Measurements from ENCODE around the gene ISCU. TPM values are rescaled to one million over a fixed set of nuclear protein-coding genes. Genes with fewer than 3 reads are reported as not detected.

ISCU gene
- total and polyA plus RNA-seq, 2 donors (not counting 3 experiments of a cell fraction or from before 2014, with no cell fraction given): 74.8 to 78.6 TPM

DNA sequence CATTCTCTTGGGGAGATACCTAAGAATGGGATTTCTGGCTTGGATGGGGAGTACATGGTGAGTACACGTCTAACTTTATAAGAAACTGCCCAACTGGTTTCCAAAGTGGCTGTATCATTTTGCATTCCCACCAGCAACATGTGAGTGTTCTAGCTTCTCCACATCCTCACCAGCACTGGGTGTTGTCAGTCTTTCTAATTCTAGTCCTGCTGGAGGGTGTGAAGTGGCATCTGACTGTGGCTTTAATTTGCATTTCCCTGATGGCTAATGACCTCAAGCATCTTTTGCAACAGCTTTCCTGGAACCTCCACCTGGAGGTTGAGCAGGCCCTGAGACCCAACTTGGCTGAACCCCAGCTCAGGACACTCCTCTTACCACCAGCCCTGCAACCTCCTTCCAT lies 53.5 kb downstream of the ISCU start:
- CTCF ChIA-PET: interaction anchor here (1.1 to 6.3 kb wide), 3 partner anchors 10 to 45 kb away, joined by 3 to 86 read pairs (median 3); no protein-coding TSS in a partner anchor

GRCh38 chr12:108616359-108616758 lies 54.0 kb downstream of the ISCU start:
- H3K27ac ChIP-seq (ENCODE audit: insufficient read depth, low read depth, low read length): no peak overlapping the region
- H4K20me1 ChIP-seq (replicated peaks; ENCODE audit: control insufficient read depth, extremely low read depth, insufficient read depth, low read length): no peaks in the 10 kb centered on the region
- no peaks in the 10 kb centered on the region for H3K9me1 ChIP-seq (replicated peaks; ENCODE audit: control insufficient read depth, extremely low read depth, insufficient read depth, low read length)
- H3K36me3 ChIP-seq (ENCODE audit: control insufficient read depth in 2 of 2, extremely low read depth in 1 of 2, insufficient read depth in 2 of 2, low read length in 2 of 2): no peaks in the 10 kb centered on the region
- H3K9me3 ChIP-seq (replicated peaks; ENCODE audit: control insufficient read depth, insufficient read depth, low read length): no peaks in the 10 kb centered on the region
- CTCF ChIA-PET: interaction anchor here (1.2 to 6.3 kb wide), 7 partner anchors 12 to 51 kb away, joined by 3 to 86 read pairs (median 34); partner anchors contain the start of gene SELPLG
- H3K27me3 ChIP-seq (ENCODE audit: control insufficient read depth in 2 of 2, insufficient read depth in 2 of 2, low read length in 2 of 2): no peaks in the 10 kb centered on the region
- H3K4me1 ChIP-seq (ENCODE audit: control insufficient read depth, extremely low read depth, insufficient read depth, low read length): peaks cover 3% of the 10 kb centered on the region
- dilution Hi-C loops (cut with MboI; ENCODE audit: extremely low pct_ligation_motif_present, low sequenced_read_pairs): no loop called here
- TF ChIP-seq POLR2AphosphoS5 (IDR thresholded peaks at IDR 0.05; ENCODE audit: insufficient read depth, low read depth, low read length): no peak
- no peak for TF ChIP-seq MYC (IDR thresholded peaks at IDR 0.05; ENCODE audit: low read depth, low read length)
- no peak for TF ChIP-seq EZH2 (IDR thresholded peaks at IDR 0.05; ENCODE audit: borderline replicate concordance, low read depth, low read length, severe bottlenecking)
- TF ChIP-seq FOS (IDR thresholded peaks at IDR 0.05; ENCODE audit: borderline replicate concordance, insufficient read depth, low read length): no peak
- no peak for TF ChIP-seq GATA2 (IDR thresholded peaks at IDR 0.05; ENCODE audit: insufficient read depth, insufficient read length, low read depth, low read length)
- no peak for TF ChIP-seq CTCF (IDR thresholded peaks at IDR 0.05; ENCODE audit: extremely low read depth in 1 of 2, insufficient read depth in 1 of 2, low read depth in 1 of 2, low read length in 2 of 2)
- TF ChIP-seq, protein P1, sequence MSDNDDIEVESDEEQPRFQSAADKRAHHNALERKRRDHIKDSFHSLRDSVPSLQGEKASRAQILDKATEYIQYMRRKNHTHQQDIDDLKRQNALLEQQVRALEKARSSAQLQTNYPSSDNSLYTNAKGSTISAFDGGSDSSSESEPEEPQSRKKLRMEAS (IDR thresholded peaks at IDR 0.05; ENCODE audit: insufficient read depth, insufficient read length): no peak
- no peak for TF ChIP-seq POLR2A (IDR thresholded peaks at IDR 0.05; ENCODE audit: low read depth, low read length)
- no peak for TF ChIP-seq JUN (IDR thresholded peaks at IDR 0.05; ENCODE audit: borderline replicate concordance, insufficient read depth, insufficient read length, low read depth)
- H3K9ac ChIP-seq (replicated peaks; ENCODE audit: extremely low read depth, insufficient read depth, low read length): no peak overlapping the region
- H3K79me2 ChIP-seq (ENCODE audit: control insufficient read depth, insufficient read depth, low read length): no peaks in the 10 kb centered on the region
- POLR2A ChIA-PET: no interaction called here
- H2AFZ ChIP-seq (ENCODE audit: low read depth, low read length): no peak overlapping the region
- intact Hi-C loops (cut with micrococcal nuclease): loop anchor here (5.0 kb wide), 1 partner anchor 99 kb away; the partner anchor contains the start of gene FICD
- H3K4me3 ChIP-seq (replicated peaks in 1 of 3; ENCODE audit: insufficient read depth in 1 of 3, low read depth in 1 of 3, low read length in 3 of 3): no peak overlapping the region
- H3K4me2 ChIP-seq (ENCODE audit: insufficient read depth, low read length): no peak overlapping the region
- FAIRE-seq (no peak), DNase-seq (ENCODE audit: low read depth, low spot score) (no peak)
- no TSS peak for BruUV-seq (replicated peaks)

More for the DNA sequence above, 53.5 kb downstream of the ISCU start:
- no peak overlapping the region for H3K9ac ChIP-seq (replicated peaks; ENCODE audit: extremely low read depth, insufficient read depth, low read length)
- H3K27me3 ChIP-seq (ENCODE audit: control insufficient read depth in 2 of 2, insufficient read depth in 2 of 2, low read length in 2 of 2): no peaks in the 10 kb centered on the region
- no TSS peak for BruUV-seq (replicated peaks)
- no peaks in the 10 kb centered on the region for H3K9me3 ChIP-seq (replicated peaks; ENCODE audit: control insufficient read depth, insufficient read depth, low read length)
- no peak overlapping the region for H2AFZ ChIP-seq (ENCODE audit: low read depth, low read length)
- dilution Hi-C loops (cut with MboI; ENCODE audit: extremely low pct_ligation_motif_present, low sequenced_read_pairs) (no loop called here), intact Hi-C loops (cut with micrococcal nuclease) (loop anchor here (5.0 kb wide), 1 partner anchor 99 kb away; the partner anchor contains the start of gene FICD)
- TF ChIP-seq JUN (IDR thresholded peaks at IDR 0.05; ENCODE audit: borderline replicate concordance, insufficient read depth, insufficient read length, low read depth): no peak
- POLR2A ChIA-PET: no interaction called here
- no peak overlapping the region for H3K4me3 ChIP-seq (replicated peaks in 1 of 3; ENCODE audit: insufficient read depth in 1 of 3, low read depth in 1 of 3, low read length in 3 of 3)
- H3K36me3 ChIP-seq (ENCODE audit: control insufficient read depth in 2 of 2, extremely low read depth in 1 of 2, insufficient read depth in 2 of 2, low read length in 2 of 2): no peaks in the 10 kb centered on the region
- DNase-seq (ENCODE audit: low read depth, low spot score): no peak
- H3K4me1 ChIP-seq (ENCODE audit: control insufficient read depth, extremely low read depth, insufficient read depth, low read length): peaks cover 3% of the 10 kb centered on the region
- H3K27ac ChIP-seq (ENCODE audit: insufficient read depth, low read depth, low read length): no peak overlapping the region
- no peaks in the 10 kb centered on the region for H4K20me1 ChIP-seq (replicated peaks; ENCODE audit: control insufficient read depth, extremely low read depth, insufficient read depth, low read length)
- no peaks in the 10 kb centered on the region for H3K9me1 ChIP-seq (replicated peaks; ENCODE audit: control insufficient read depth, extremely low read depth, insufficient read depth, low read length)
- no peak for FAIRE-seq
- no peak overlapping the region for H3K4me2 ChIP-seq (ENCODE audit: insufficient read depth, low read length)
- no peaks in the 10 kb centered on the region for H3K79me2 ChIP-seq (ENCODE audit: control insufficient read depth, insufficient read depth, low read length)
